Activated CD4-positive, alpha-beta T cell treated with anti-CD3 and anti-CD28 coated beads for 36 hours (primary cell): ENCODE results near the gene UGT1A4. TPM values are rescaled to one million over a fixed set of nuclear protein-coding genes. Genes with fewer than 3 reads are reported as not detected.

ENCODE experiments used
- ATAC-seq: fragments of 200-7000 bp; cut with Tn5 transposase; one replicate; pipeline ENCODE4 v1.10.0; 2021; ENCODE audit warnings: mild to moderate bottlenecking, moderate library complexity
- CTCF ChIA-PET: fragments of 350-600 bp; sonication (Branson Sonifier 250); formaldehyde crosslinking; loops from one replicate; lab custom pipeline; 2021; ENCODE audit warnings: antibody characterized with exemption; lab: Charles Lee
- POLR2A ChIA-PET: fragments of 350-600 bp; sonication (Branson Sonifier 250); formaldehyde crosslinking; loops from one replicate; lab custom pipeline; 2021; ENCODE audit warnings: antibody characterized with exemption, inconsistent platforms; lab: Charles Lee
- DNase-seq: peaks from one replicate; pipeline ENCODE4 v3.0.0-alpha.2; 2020
- H3K27ac Mint-ChIP-seq: one replicate; pipeline ENCODE4 v1.8.0; 2021; ENCODE audit warnings: mixed read lengths
- H3K27me3 Mint-ChIP-seq: one replicate; pipeline ENCODE4 v1.8.0; 2021; ENCODE audit warnings: mixed read lengths
- H3K36me3 Mint-ChIP-seq: one replicate; pipeline ENCODE4 v1.8.0; 2021; ENCODE audit warnings: low read depth, mixed read lengths
- H3K4me1 Mint-ChIP-seq: one replicate; pipeline ENCODE4 v1.8.0; 2021; ENCODE audit warnings: mixed read lengths
- H3K4me3 Mint-ChIP-seq: one replicate; pipeline ENCODE4 v1.8.0; 2021; ENCODE audit warnings: mild to moderate bottlenecking, moderate library complexity, mixed read lengths
- H3K9me3 Mint-ChIP-seq: one replicate; pipeline ENCODE4 v1.8.0; 2021; ENCODE audit warnings: low read depth, mixed read lengths
- intact Hi-C, 2 experiments: fragments of 100-400 bp; cut with DNase I in 1 of 2; cut with micrococcal nuclease in 1 of 2; formaldehyde crosslinking; loops; one replicate each; pipeline versions ENCODE4 v1.14.2 to v1.15.1; 2022 to 2024; cut with DNase I, micrococcal nuclease
- total RNA-seq, 2 experiments: library from RNA; stranded (reverse); gene quantifications; one replicate each; pipeline ENCODE4 v1.2.3, GENCODE V29; 2021

Gene UGT1A4
- total RNA-seq = not detected

GRCh38 chr2:233718552-233718951 lies at the start of gene UGT1A4:
UGT1A4 (plus strand) TSS chr2:233718736; CDS start chr2:233718821, 85 bp downstream.
- Mint-ChIP-seq H3K36me3 (no peaks in the 10 kb centered on the region), H3K9me3 (no peaks in the 10 kb centered on the region), H3K4me1 (no peaks in the 10 kb centered on the region), H3K27ac (no peak within 1 kb of the TSS), H3K27me3 (peaks cover 17% of the 10 kb centered on the region), H3K4me3 (no peak within 1 kb of the TSS)
- DNase-seq = no peak
- ATAC-seq = no peak
- ChIA-PET POLR2A (no interaction called here), CTCF (no interaction called here)
- intact Hi-C loops = loop anchor here in 1 of 2 experiments (10.0 kb wide), 1 partner anchor 414 kb away; the partner anchor contains the start of gene SAG

GRCh38 chr2:233671290-233672161 lies 47.0 kb upstream of the UGT1A4 start, which contains the start of gene UGT1A9:
UGT1A9 (plus strand) TSS chr2:233671898; CDS start chr2:233671935, 37 bp downstream.
- ChIA-PET CTCF (no interaction called here), POLR2A (no interaction called here)
- peaks cover 18% of the 10 kb centered on the region for H3K27me3 Mint-ChIP-seq
- ATAC-seq (no peak), DNase-seq (no peak)
- H3K4me1 Mint-ChIP-seq = no peaks in the 10 kb centered on the region
- H3K36me3 Mint-ChIP-seq = no peaks in the 10 kb centered on the region
- H3K4me3 Mint-ChIP-seq = no peak within 1 kb of the TSS
- intact Hi-C loops = no loop called here
- peaks cover 6% of the 10 kb centered on the region for H3K9me3 Mint-ChIP-seq
- H3K27ac Mint-ChIP-seq = no peak within 1 kb of the TSS

- peaks cover 6% of the 10 kb centered on the region for H3K9me3 Mint-ChIP-seq
- DNase-seq = no peak
- H3K4me1 Mint-ChIP-seq = no peaks in the 10 kb centered on the region
- H3K27ac Mint-ChIP-seq = no peak overlapping the region
- H3K27me3 Mint-ChIP-seq = peaks cover 20% of the 10 kb centered on the region
- H3K4me3 Mint-ChIP-seq = no peak overlapping the region
- intact Hi-C loops = no loop called here
- no peaks in the 10 kb centered on the region for H3K36me3 Mint-ChIP-seq
- CTCF ChIA-PET = no interaction called here
- POLR2A ChIA-PET = no interaction called here
- no peak for ATAC-seq
Observed at GRCh38 chr2:233672886-233673285, 45.6 kb upstream of the UGT1A4 start.

- no peak for DNase-seq
- CTCF ChIA-PET = no interaction called here
- no peak for ATAC-seq
- intact Hi-C loops = no loop called here
- POLR2A ChIA-PET = no interaction called here
- no peak overlapping the region for H3K27ac Mint-ChIP-seq
- H3K27me3 Mint-ChIP-seq = peaks cover 18% of the 10 kb centered on the region
- no peaks in the 10 kb centered on the region for H3K9me3 Mint-ChIP-seq
- no peaks in the 10 kb centered on the region for H3K36me3 Mint-ChIP-seq
- no peak overlapping the region for H3K4me3 Mint-ChIP-seq
- no peaks in the 10 kb centered on the region for H3K4me1 Mint-ChIP-seq
Observed at GRCh38 chr2:233673896-233674295, 44.6 kb upstream of the UGT1A4 start.

GRCh38 chr2:233674314-233674713 lies 44.2 kb upstream of the UGT1A4 start:
- no peak for DNase-seq
- ATAC-seq = no peak
- H3K4me1 Mint-ChIP-seq = no peaks in the 10 kb centered on the region
- no peaks in the 10 kb centered on the region for H3K36me3 Mint-ChIP-seq
- no peak overlapping the region for H3K4me3 Mint-ChIP-seq
- no peaks in the 10 kb centered on the region for H3K9me3 Mint-ChIP-seq
- CTCF ChIA-PET = no interaction called here
- H3K27me3 Mint-ChIP-seq = peaks cover 19% of the 10 kb centered on the region
- intact Hi-C loops = no loop called here
- H3K27ac Mint-ChIP-seq = no peak overlapping the region
- POLR2A ChIA-PET = no interaction called here

- Mint-ChIP-seq H3K27me3 (peaks cover 22% of the 10 kb centered on the region), H3K4me1 (no peaks in the 10 kb centered on the region), H3K9me3 (no peaks in the 10 kb centered on the region), H3K36me3 (no peaks in the 10 kb centered on the region), H3K27ac (no peak overlapping the region), H3K4me3 (no peak overlapping the region)
- ATAC-seq = no peak
- intact Hi-C loops = no loop called here
- POLR2A ChIA-PET = no interaction called here
- no peak for DNase-seq
- CTCF ChIA-PET = no interaction called here
Observed at GRCh38 chr2:233674995-233675394, 43.5 kb upstream of the UGT1A4 start.

GRCh38 chr2:233676046-233676445 lies 42.5 kb upstream of the UGT1A4 start:
- POLR2A ChIA-PET = no interaction called here
- CTCF ChIA-PET = no interaction called here
- intact Hi-C loops = no loop called here
- peaks cover 19% of the 10 kb centered on the region for H3K27me3 Mint-ChIP-seq
- H3K4me1 Mint-ChIP-seq = no peaks in the 10 kb centered on the region
- H3K36me3 Mint-ChIP-seq = no peaks in the 10 kb centered on the region
- no peaks in the 10 kb centered on the region for H3K9me3 Mint-ChIP-seq
- H3K4me3 Mint-ChIP-seq = no peak overlapping the region
- no peak for ATAC-seq
- no peak overlapping the region for H3K27ac Mint-ChIP-seq
- DNase-seq = no peak

- ATAC-seq (no peak), DNase-seq (no peak)
- intact Hi-C loops = no loop called here
- ChIA-PET CTCF (no interaction called here), POLR2A (no interaction called here)
- no peak overlapping the region for H3K4me3 Mint-ChIP-seq
- H3K4me1 Mint-ChIP-seq = no peaks in the 10 kb centered on the region
- no peaks in the 10 kb centered on the region for H3K36me3 Mint-ChIP-seq
- peaks cover 12% of the 10 kb centered on the region for H3K27me3 Mint-ChIP-seq
- H3K9me3 Mint-ChIP-seq = no peaks in the 10 kb centered on the region
- H3K27ac Mint-ChIP-seq = no peak overlapping the region
Observed at GRCh38 chr2:233679196-233679595, 39.3 kb upstream of the UGT1A4 start.

GRCh38 chr2:233680361-233681045 lies 38.0 kb upstream of the UGT1A4 start:
- peaks cover 12% of the 10 kb centered on the region for H3K27me3 Mint-ChIP-seq
- no peak for ATAC-seq
- POLR2A ChIA-PET = no interaction called here

GRCh38 chr2:233681521-233682099 lies 36.9 kb upstream of the UGT1A4 start, which contains the start of gene UGT1A7:
UGT1A7 (plus strand) TSS chr2:233681901; CDS start chr2:233681938, 37 bp downstream.
- DNase-seq (no peak), ATAC-seq (no peak)
- intact Hi-C loops = no loop called here
- Mint-ChIP-seq H3K27me3 (peaks cover 11% of the 10 kb centered on the region), H3K27ac (no peak within 1 kb of the TSS), H3K4me1 (no peaks in the 10 kb centered on the region), H3K9me3 (no peaks in the 10 kb centered on the region), H3K4me3 (no peak within 1 kb of the TSS), H3K36me3 (no peaks in the 10 kb centered on the region)
- ChIA-PET CTCF (no interaction called here), POLR2A (no interaction called here)

More at GRCh38 chr2:233680361-233681045, 38.0 kb upstream of the UGT1A4 start:
- no peak overlapping the region for H3K27ac Mint-ChIP-seq
- CTCF ChIA-PET = no interaction called here
- H3K4me3 Mint-ChIP-seq = no peak overlapping the region
- no peaks in the 10 kb centered on the region for H3K36me3 Mint-ChIP-seq
- intact Hi-C loops = no loop called here
- DNase-seq = no peak
- no peaks in the 10 kb centered on the region for H3K4me1 Mint-ChIP-seq
- H3K9me3 Mint-ChIP-seq = no peaks in the 10 kb centered on the region

- Mint-ChIP-seq H3K27ac (no peak overlapping the region), H3K9me3 (no peaks in the 10 kb centered on the region), H3K4me3 (no peak overlapping the region), H3K4me1 (no peaks in the 10 kb centered on the region), H3K27me3 (peaks cover 7% of the 10 kb centered on the region), H3K36me3 (no peaks in the 10 kb centered on the region)
- ChIA-PET CTCF (interaction anchor here (0.7 kb wide), 1 partner anchor 25 kb away, joined by 3 read pairs; no protein-coding TSS in a partner anchor), POLR2A (no interaction called here)
- no peak for DNase-seq
- intact Hi-C loops = no loop called here
- ATAC-seq = no peak
Observed at GRCh38 chr2:233684640-233685039, 33.9 kb upstream of the UGT1A4 start.
